Central memory CD8-positive, alpha-beta T cell (primary cell): ENCODE measurements around the gene GDF3.
"Not testable (repeated sequence)": the region's sequence is repeated elsewhere in the genome, so short reads cannot be mapped to it uniquely, and the experiment has no call there.

Source experiments
- ATAC-seq: fragments of 150-1000 bp; cut with Tn5 transposase; replicated peaks from 2 replicates; pipeline ENCODE4 v1.10.0; 2022; ENCODE audit warnings: mild to moderate bottlenecking, moderate FRiP score, moderate number of reproducible peaks; ENCODE audit not compliant: poor library complexity, severe bottlenecking; ENCODE audit errors: extremely low read depth
- DNase-seq, 2 donors: peaks; one replicate each; pipeline ENCODE4 v3.0.0; 2021; ENCODE audit warnings: low spot score in 2 of 2
- H3K27ac Mint-ChIP-seq: one replicate; pipeline ENCODE4 v1.8.0; 2022; ENCODE audit warnings: low read depth, mild to moderate bottlenecking, moderate library complexity, mixed read lengths
- H3K27me3 Mint-ChIP-seq: one replicate; pipeline ENCODE4 v1.8.0; 2022; ENCODE audit warnings: mixed read lengths
- H3K36me3 Mint-ChIP-seq: one replicate; pipeline ENCODE4 v1.8.0; 2022; ENCODE audit warnings: mild to moderate bottlenecking, moderate library complexity, mixed read lengths; ENCODE audit not compliant: insufficient read depth
- H3K4me1 Mint-ChIP-seq: one replicate; pipeline ENCODE4 v1.8.0; 2022; ENCODE audit warnings: mixed read lengths
- H3K4me3 Mint-ChIP-seq: one replicate; pipeline ENCODE4 v1.8.0; 2022; ENCODE audit warnings: mild to moderate bottlenecking, moderate library complexity, mixed read lengths
- H3K9me3 Mint-ChIP-seq: one replicate; pipeline ENCODE4 v1.8.0; 2022; ENCODE audit warnings: mixed read lengths

Gene GDF3

DNA sequence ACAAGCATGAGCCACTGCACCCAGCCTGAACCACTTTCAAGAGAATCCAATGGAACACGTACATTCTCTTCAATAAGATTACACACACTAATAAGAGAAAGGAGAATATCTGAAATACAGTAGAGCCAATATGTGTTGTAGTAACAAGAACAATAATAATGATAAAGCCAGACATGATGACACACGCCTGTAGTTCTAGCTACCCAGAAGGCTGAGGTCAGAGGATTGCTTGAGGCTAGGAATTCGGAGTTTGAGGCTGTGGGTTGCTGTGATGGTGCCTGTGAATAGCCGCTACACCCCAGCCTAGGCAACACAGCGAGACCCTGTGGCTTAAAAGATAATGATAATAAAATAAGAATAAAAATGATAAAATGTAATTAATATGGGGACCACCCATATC lies 45.5 kb downstream of the GDF3 start:
- Mint-ChIP-seq H3K36me3 (peaks cover 4% of the 10 kb centered on the region), H3K4me3 (no peak overlapping the region), H3K27me3 (peaks cover 27% of the 10 kb centered on the region), H3K4me1 (no peaks in the 10 kb centered on the region), H3K27ac (no peak overlapping the region), H3K9me3 (no peaks in the 10 kb centered on the region)
- ATAC-seq (no peak), DNase-seq (no peak)

DNA sequence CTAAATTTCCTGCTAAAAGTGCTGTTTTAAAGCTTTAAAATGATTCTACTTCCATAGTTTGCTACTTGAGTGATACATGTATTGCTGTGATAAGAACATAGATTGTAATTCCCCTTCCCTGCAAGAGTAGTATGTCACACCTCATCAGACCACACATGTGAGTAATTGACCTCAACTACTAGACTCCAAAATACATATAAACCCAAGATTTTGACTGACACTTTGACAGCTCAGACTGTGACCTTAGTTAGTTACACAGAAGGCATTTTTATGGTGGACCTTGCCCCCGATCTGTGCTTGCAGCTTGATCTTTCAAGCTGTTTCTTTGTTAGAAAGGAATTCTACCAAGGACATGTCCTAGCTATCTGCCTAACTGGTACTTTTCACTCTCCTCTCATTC lies 48.5 kb downstream of the GDF3 start:
- DNase-seq, result no peak
- Mint-ChIP-seq H3K36me3 (peaks cover 4% of the 10 kb centered on the region), H3K4me1 (no peaks in the 10 kb centered on the region), H3K27ac (no peak overlapping the region), H3K4me3 (no peak overlapping the region), H3K9me3 (no peaks in the 10 kb centered on the region), H3K27me3 (peaks cover 12% of the 10 kb centered on the region)
- no peak for ATAC-seq

DNA sequence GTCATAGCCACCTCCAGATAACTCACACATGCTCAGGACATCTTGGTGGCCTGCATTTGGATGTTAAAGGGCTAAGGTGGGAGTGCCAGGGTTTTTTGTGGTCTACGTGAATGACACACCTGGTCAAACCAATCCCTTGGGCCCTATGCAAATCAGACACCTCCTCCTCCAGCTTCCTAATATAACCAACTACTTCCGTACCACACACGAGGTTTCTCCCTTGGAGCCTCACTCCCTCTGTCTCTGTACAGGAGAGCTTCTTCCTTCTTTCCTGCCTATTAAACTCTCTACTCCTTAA lies 49.4 kb downstream of the GDF3 start:
- DNase-seq (no peak), ATAC-seq (no peak)
- Mint-ChIP-seq H3K4me1 (peaks cover 2% of the 10 kb centered on the region), H3K27me3 (peaks cover 12% of the 10 kb centered on the region), H3K36me3 (peaks cover 4% of the 10 kb centered on the region), H3K27ac (no peak overlapping the region), H3K9me3 (no peaks in the 10 kb centered on the region), H3K4me3 (no peak overlapping the region)

DNA sequence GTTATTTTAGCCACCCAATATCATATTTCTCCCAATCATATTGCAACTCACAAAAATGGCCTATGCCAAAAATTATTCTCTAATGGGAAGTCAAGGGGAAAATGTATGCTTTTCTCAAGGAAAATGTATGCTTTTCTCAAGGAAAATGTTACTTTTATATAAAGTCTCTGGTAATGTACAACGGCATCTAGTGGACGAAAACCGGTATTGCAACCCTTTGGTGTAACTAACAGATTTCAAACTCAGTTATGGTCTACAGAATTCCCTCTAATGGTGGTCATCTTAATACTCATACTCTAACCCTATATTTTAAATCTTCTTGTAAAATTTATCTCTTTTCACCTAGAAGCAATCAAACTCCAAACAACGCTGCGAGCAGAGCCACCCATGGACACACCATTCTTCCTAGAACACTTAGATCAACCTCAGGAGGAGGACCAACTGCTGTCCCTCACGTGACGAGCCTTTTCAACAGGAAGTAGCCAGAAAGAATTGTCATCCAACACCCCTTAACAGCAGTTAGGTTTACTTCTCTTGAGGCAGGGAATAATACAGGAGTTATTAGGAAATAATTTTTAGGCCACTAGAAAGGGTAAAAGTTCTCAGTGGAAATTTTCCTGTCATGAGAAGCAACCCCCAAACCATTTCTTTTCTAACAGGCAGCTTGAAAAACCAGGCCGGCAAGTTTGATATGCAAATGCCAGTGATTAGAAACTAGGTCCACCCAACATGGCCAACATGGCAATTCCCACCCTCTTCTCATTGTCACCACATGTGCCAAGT lies 50.0 kb downstream of the GDF3 start:
- Mint-ChIP-seq H3K36me3 (peaks cover 6% of the 10 kb centered on the region), H3K4me3 (no peak overlapping the region), H3K27me3 (peaks cover 12% of the 10 kb centered on the region), H3K9me3 (no peaks in the 10 kb centered on the region), H3K27ac (no peak overlapping the region), H3K4me1 (peaks cover 7% of the 10 kb centered on the region)
- ATAC-seq (no peak), DNase-seq (no peak)

DNA sequence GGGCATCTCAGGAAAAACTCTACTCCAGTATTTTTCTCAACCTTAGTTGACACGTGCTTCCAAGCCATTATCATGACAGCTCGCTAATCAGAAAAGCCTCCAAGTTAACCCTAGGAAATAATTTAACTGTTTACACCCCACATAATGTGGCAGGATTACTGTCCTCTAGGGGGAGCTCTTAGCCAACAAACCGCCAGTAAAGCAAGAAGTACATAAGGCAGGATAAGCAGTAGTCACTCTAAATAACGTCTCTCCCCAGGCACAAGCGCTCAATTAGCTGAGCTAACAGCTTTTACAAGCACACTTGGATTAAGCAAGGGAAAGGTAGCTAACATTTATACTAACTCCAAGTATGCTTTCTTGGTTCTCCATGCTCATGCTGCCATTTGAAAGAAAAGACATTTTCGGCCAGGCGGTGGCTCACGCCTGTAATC lies 52.7 kb downstream of the GDF3 start:
- no peak overlapping the region for H3K27ac Mint-ChIP-seq
- no peak for DNase-seq
- H3K4me1 Mint-ChIP-seq, result peaks cover 24% of the 10 kb centered on the region

DNA sequence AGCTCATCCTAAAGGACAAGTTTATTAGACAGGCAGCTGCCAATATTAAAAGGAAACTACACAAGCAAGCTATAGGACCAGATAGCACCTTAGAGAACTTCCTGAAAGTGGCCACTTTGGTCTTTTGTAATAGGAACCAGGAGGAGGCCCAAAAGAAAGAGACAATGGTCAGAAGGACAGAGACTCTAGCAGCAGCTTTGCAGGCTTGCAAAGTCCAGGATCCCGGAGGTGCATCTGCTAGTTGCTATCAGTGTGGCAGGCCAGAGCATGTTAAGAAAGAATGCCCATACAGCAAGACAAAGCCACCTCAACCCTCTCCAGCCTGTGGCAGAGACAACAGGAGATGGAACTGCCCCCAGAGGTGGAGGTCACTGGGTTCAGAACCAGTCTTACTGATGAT lies 53.3 kb downstream of the GDF3 start:
- Mint-ChIP-seq H3K27me3 (peaks cover 20% of the 10 kb centered on the region), H3K4me1 (peaks cover 24% of the 10 kb centered on the region), H3K4me3 (no peak overlapping the region), H3K36me3 (peaks cover 7% of the 10 kb centered on the region), H3K27ac (no peak overlapping the region), H3K9me3 (no peaks in the 10 kb centered on the region)
- DNase-seq (no peak), ATAC-seq (no peak)

More for the DNA sequence above, 52.7 kb downstream of the GDF3 start:
- H3K9me3 Mint-ChIP-seq, result no peaks in the 10 kb centered on the region
- no peak overlapping the region for H3K4me3 Mint-ChIP-seq
- peaks cover 7% of the 10 kb centered on the region for H3K36me3 Mint-ChIP-seq
- H3K27me3 Mint-ChIP-seq, result peaks cover 20% of the 10 kb centered on the region
- ATAC-seq, result no peak

DNA sequence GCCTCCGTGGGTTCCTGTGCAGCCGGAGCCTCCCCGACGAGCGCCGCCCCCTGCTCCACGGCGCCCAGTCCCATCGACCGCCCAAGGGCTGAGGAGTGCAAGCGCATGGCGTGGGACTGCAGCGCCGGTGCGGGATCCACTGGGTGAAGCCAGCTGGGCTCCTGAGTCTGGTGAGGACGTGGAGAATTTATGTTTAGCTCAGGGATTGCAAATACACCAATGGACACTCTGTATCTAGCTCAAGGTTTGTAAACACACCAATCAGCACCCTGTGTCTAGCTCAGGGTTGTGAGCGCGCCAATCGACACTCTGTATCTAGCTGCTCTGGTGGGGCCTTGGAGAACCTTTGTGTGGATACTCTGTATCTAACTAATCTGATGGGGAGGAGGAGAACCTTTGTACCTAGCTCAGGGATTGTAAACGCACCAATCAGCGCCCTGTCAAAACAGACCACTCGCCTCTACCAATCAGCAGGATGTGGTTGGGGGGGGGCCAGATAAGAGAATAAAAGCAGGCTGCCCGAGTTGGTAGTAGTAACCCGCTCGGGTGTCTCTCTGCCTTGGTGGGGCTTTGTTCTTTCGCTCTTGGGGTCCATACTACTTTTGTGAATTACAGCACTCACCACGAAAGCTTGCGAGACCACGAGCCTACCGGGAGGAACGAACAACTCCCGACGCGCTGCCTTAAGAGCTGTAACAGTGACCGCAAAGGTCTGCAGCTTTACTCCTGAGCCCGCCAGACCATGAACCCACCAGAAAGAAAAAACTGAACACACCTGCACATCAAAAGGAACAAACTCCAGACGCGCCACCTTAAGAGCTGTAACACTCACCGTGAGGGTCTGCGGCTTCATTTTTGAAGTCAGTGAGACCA lies 55.2 kb downstream of the GDF3 start:
- ATAC-seq, result peak; percentile 38
- peaks cover 24% of the 10 kb centered on the region for H3K4me1 Mint-ChIP-seq
- H3K27me3 Mint-ChIP-seq, result peaks cover 18% of the 10 kb centered on the region
- peak; percentile 19 to 48 for DNase-seq
- H3K4me3 Mint-ChIP-seq, result peak overlapping the region; percentile 82
- not testable (repeated sequence) for H3K9me3 Mint-ChIP-seq, H3K36me3 Mint-ChIP-seq
- peak overlapping the region; percentile 62 for H3K27ac Mint-ChIP-seq
